HUES6 (cell line): ENCODE data around the gene TMCC1.
A peak's percentile ranks its signal among the peaks of the same experiment; 100 is the strongest.
"Not testable (repeated sequence)": the region's sequence is repeated elsewhere in the genome, so short reads cannot be mapped to it uniquely, and the experiment has no call there.

ENCODE experiments used
- H3K27ac ChIP-seq: 2 replicates; pipeline ENCODE4 v1.7.0; 2013; ENCODE audit warnings: low read depth, mild to moderate bottlenecking, low read length, inconsistent platforms
- H3K27me3 ChIP-seq: 2 replicates; pipeline ENCODE4 v1.6.1; 2013; ENCODE audit warnings: low read length; ENCODE audit not compliant: control insufficient read depth, insufficient read depth
- H3K36me3 ChIP-seq: 2 replicates; pipeline ENCODE4 v1.6.1; 2013; ENCODE audit warnings: low read length; ENCODE audit not compliant: control insufficient read depth, insufficient read depth
- H3K4me1 ChIP-seq: 2 replicates; pipeline ENCODE4 v1.6.1; 2013; ENCODE audit warnings: low read length; ENCODE audit not compliant: control insufficient read depth, insufficient read depth
- H3K4me3 ChIP-seq: 2 replicates; pipeline ENCODE4 v1.5.1; 2013; ENCODE audit warnings: low read depth, low read length
- H3K9ac ChIP-seq: one replicate; pipeline ENCODE4 v1.6.1; 2013; ENCODE audit warnings: mild to moderate bottlenecking, low read length
- H3K9me3 ChIP-seq: 2 replicates; pipeline ENCODE4 v1.6.1; 2013; ENCODE audit warnings: low read depth, low read length; ENCODE audit not compliant: control insufficient read depth, insufficient read depth

TMCC1 gene

DNA sequence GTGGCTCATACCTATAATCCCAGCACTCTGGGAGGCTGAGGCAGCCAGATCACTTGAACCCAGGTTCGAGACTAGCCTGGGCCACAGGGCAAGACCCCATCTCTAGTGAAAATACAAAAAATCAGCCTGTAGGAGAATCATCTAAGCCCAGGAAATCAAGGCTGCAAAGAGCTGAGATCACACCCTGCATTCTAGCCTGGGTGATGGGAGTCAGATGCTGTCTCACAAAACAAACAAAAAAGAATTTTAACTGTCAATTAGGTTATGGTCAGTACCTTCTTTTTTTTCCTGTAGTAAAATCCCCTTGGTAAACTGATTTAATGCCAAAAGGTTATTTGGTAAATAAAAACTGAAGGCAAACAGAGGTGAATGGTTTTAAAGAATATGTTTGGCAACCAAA is 29.0 kb downstream of the TMCC1 start:
- H3K9ac ChIP-seq, result no peak overlapping the region

DNA sequence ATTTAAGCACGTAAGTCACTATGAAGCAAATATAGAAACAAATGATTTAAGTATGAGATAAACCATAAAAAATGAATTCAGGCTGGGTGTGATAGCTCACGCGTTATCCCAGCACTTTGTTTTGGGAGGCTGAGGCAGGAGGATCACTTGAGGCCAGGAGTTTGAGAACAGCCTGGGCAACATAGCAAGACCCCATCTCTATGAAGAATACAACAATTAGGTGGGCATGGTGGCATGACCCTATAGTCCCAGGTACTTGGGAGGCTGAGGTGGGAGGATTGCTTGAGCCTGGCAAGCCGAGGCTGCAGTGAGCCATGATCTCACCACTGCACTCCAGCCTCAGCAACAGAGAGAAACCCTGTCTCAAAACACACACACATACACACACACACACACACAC is 34.2 kb downstream of the TMCC1 start:
- Histone ChIP-seq H3K27ac (no peak overlapping the region), H3K27me3 (no peaks in the 10 kb centered on the region), H3K9me3 (no peaks in the 10 kb centered on the region), H3K4me1 (no peaks in the 10 kb centered on the region), H3K9ac (no peak overlapping the region), H3K4me3 (no peak overlapping the region), H3K36me3 (peaks cover 8% of the 10 kb centered on the region)

More for the DNA sequence above, 29.0 kb downstream of the TMCC1 start:
- no peak overlapping the region for H3K27ac ChIP-seq
- H3K4me1 ChIP-seq, result peaks cover 10% of the 10 kb centered on the region; the same call in 1 of the 2 replicates
- no peaks in the 10 kb centered on the region for H3K27me3 ChIP-seq
- no peak overlapping the region for H3K4me3 ChIP-seq
- H3K36me3 ChIP-seq, result peaks cover 8% of the 10 kb centered on the region
- no peaks in the 10 kb centered on the region for H3K9me3 ChIP-seq

DNA sequence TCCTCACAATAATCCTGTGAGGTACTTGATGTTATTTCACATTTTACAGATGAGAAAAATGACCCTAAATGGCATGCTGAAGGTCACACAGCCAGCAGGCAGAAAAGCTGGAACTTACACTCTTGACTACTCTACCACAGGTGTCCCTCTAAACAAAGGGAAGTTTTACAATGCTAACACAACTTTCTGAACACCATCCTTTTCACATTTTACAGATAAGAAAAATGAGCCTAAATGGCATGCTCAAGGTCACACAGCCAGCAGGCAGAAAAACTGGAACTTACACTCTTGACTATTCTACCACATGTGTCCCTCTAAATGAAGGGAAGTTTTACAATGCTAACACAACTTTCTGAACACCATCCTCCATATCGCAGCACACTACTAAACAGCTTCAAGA is 35.6 kb downstream of the TMCC1 start:
- no peak overlapping the region for H3K9ac ChIP-seq
- H3K4me3 ChIP-seq, result no peak overlapping the region
- no peaks in the 10 kb centered on the region for H3K9me3 ChIP-seq
- H3K27me3 ChIP-seq, result no peaks in the 10 kb centered on the region
- no peaks in the 10 kb centered on the region for H3K4me1 ChIP-seq
- H3K27ac ChIP-seq, result no peak overlapping the region
- peaks cover 12% of the 10 kb centered on the region for H3K36me3 ChIP-seq

DNA sequence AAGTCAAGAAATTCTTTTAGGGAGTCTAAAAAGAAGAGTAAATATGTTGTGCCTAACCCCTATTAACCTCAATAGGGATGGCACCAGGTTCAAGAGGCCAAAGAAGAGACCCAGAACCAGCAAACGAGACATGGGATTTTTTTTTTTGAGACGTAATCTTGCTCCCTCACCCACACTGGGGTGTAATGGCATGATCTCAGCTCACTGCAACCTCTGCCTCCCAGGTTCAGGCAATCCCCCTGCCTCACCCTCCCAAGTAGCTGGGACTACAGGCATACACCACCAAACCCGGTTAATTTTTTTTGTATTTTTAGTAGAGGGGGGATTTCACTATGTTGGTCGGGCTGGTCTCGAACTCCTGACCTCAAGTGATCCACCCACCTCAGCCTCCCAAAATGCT is 36.7 kb downstream of the TMCC1 start:
- not testable (repeated sequence) for H3K27me3 ChIP-seq, H3K4me3 ChIP-seq, H3K27ac ChIP-seq, H3K4me1 ChIP-seq, H3K9me3 ChIP-seq, H3K9ac ChIP-seq
- H3K36me3 ChIP-seq, result peaks cover 17% of the 10 kb centered on the region

DNA sequence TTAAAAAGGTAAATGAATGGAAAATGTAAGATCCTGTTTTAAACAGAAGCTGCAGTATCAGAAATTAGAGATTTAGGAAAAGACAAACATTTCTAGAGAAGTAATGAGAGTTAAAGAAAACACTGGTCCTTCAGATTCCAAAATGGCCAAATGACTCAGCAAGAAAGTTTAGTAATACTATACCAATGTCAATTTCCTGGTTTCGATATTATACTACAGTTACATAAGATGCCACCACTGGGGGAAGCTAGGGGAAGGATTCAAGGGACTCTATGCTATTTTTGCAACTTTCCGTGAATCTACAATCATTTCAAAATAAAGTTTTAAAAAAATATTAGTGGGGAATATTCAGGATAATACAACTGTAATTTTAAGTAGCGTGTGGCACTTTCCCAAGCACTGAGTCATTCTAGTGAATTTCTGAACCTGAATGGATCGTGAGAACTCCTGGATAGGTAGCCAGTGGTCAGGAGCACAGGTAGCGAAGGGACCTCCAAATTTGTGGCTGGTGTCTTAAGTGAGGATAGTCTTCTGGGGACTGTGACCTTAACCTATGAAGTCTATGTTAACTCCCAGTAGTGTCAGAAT is 37.6 kb downstream of the TMCC1 start:
- Histone ChIP-seq H3K4me1 (no peaks in the 10 kb centered on the region), H3K4me3 (no peak overlapping the region), H3K9me3 (peaks cover 13% of the 10 kb centered on the region), H3K36me3 (peaks cover 21% of the 10 kb centered on the region), H3K27me3 (no peaks in the 10 kb centered on the region), H3K27ac (0 out of 2 replicates have a peak overlapping the region, but pooled peaks have one; percentile 26), H3K9ac (no peak overlapping the region)

DNA sequence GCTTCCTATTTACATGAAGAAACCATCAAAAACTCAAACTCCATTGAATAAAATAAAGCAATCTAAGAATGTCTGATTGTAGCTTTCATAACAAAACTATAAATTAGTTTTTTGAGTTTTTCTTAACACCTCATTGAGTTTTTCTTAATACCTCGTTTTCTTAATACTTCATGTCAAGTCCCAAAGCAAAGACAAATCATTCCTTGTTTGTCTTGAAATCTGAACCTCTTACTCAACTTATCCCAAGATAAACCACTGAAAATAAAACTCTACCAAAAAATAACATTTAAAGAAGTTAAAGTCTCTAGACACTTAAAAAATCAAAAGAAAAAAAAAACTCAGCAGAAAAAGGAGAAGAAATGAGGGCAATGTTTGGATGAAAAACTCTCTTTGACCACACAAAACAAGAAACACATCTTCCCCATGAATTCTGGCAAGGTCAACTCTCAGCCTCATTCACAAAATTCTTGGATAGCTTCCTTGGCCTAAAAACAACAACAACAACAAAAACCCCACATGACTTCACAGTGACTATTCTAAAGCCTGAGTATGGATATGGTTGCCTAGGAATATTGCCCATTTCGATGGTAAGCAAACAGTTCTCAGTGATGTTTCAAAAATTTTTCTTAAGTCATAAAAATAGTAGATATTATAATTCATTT is 38.2 kb downstream of the TMCC1 start:
- H3K36me3 ChIP-seq, result peaks cover 24% of the 10 kb centered on the region
- H3K4me1 ChIP-seq, result no peaks in the 10 kb centered on the region
- no peaks in the 10 kb centered on the region for H3K27me3 ChIP-seq
- H3K9ac ChIP-seq, result no peak overlapping the region
- H3K27ac ChIP-seq, result no peak overlapping the region
- peaks cover 18% of the 10 kb centered on the region for H3K9me3 ChIP-seq
- H3K4me3 ChIP-seq, result no peak overlapping the region

DNA sequence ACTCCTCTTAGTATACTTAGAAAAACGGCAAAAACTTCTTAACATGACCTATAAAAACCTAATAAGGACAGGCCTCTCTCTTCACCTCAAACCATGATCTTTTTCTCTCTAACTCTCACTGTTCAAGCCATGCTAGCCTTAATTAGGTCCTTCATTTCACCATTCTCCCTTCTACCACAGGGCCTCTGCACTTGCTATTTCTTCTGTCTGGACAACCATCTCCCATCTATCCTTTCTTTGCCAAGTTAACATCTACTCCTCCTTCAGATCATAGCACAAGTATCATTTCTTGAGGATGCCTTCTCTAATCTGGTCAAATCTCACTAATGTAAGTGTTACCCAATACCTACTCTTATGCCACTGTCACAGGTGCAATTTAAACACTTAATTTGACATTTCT is 39.1 kb downstream of the TMCC1 start:
- Histone ChIP-seq H3K27ac (no peak overlapping the region), H3K4me1 (no peaks in the 10 kb centered on the region), H3K27me3 (no peaks in the 10 kb centered on the region), H3K9me3 (peaks cover 22% of the 10 kb centered on the region), H3K4me3 (no peak overlapping the region), H3K9ac (no peak overlapping the region), H3K36me3 (peaks cover 26% of the 10 kb centered on the region)

DNA sequence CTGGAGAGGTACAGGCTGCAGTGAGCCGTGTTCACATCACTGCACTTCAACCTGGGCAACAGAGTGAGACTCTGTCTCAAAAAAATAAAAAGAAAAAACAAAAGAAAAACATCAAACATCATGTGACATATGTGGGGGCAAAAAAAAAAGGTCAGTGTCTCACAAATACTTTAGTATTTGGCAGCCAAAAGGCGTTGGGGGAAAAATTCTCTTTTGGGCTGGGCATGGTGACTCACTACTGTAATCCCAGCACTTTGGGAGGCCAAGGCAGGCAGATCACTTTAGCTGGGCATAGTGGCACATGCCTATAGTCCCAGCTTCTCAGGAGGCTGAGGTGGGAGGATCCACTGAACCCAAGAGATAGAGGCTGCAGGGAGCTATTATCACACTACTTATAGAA is 47.6 kb downstream of the TMCC1 start:
- Histone ChIP-seq H3K27ac (no peak overlapping the region), H3K9me3 (peaks cover 9% of the 10 kb centered on the region)

DNA sequence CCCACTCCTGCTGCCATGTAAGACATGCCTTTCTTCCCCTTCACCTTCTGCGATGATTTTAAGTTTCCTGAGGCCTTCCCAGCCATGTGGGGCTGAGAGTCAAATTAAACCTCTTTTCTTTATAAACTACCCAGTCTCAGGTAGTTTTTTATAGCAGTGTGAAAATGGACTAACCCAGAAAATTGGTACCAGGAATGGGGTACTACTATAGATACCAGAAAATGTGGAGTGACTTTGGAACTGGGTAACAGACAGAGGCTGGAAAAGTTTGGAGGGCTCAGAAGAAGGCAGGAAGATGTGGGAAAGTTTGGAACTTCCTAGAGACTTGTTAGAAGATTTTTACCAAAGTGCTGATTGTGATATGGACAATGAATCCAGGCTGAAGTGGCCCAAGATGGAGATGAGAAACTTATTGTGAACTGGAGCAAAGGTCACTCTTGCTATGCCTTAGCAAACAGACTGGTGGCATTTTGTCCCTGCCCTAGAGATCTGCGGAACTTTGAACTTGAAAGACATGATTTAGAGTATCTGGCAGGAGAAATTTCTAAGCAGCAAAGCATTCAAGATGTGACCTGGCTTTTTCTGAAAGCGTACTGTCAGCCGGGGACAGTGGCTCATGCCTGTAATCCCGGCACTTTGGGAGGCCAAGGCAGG is 52.7 kb downstream of the TMCC1 start:
- peaks cover 15% of the 10 kb centered on the region for H3K4me1 ChIP-seq
- H3K9ac ChIP-seq, result no peak overlapping the region
- H3K4me3 ChIP-seq, result no peak overlapping the region
- no peak overlapping the region for H3K27ac ChIP-seq
- no peaks in the 10 kb centered on the region for H3K27me3 ChIP-seq
- no peaks in the 10 kb centered on the region for H3K36me3 ChIP-seq
- H3K9me3 ChIP-seq, result no peaks in the 10 kb centered on the region; the same call in 1 of the 2 replicates

More for the DNA sequence above, 47.6 kb downstream of the TMCC1 start:
- H3K36me3 ChIP-seq, result peaks cover 16% of the 10 kb centered on the region
- H3K4me1 ChIP-seq, result no peaks in the 10 kb centered on the region
- no peaks in the 10 kb centered on the region for H3K27me3 ChIP-seq
- no peak overlapping the region for H3K4me3 ChIP-seq
- no peak overlapping the region for H3K9ac ChIP-seq

DNA sequence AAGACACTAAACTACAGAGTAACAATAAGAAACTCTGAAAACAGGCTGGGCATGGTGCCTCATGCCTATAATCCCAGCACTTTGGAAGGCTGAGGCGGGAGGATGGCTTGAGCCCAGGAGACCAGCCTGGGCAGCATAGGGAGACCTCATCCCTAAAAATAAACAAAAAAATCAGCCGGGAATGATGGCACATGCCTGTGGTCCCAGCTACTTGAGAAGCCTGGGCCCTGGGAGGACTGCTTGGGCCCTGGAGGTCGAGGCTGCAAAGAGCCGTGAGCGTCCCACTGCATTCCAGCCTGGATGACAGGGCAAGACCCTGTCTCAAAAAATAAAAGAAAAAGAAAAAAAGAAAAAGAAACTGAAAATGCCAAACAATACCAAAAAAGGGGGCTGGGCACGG is 55.4 kb downstream of the TMCC1 start:
- Histone ChIP-seq H3K36me3 (no peaks in the 10 kb centered on the region), H3K4me1 (peaks cover 15% of the 10 kb centered on the region), H3K4me3 (no peak overlapping the region), H3K27me3 (no peaks in the 10 kb centered on the region), H3K27ac (peak overlapping the region; percentile 9; the same call in 1 of the 2 replicates), H3K9ac (no peak overlapping the region), H3K9me3 (no peaks in the 10 kb centered on the region; the same call in 1 of the 2 replicates)

DNA sequence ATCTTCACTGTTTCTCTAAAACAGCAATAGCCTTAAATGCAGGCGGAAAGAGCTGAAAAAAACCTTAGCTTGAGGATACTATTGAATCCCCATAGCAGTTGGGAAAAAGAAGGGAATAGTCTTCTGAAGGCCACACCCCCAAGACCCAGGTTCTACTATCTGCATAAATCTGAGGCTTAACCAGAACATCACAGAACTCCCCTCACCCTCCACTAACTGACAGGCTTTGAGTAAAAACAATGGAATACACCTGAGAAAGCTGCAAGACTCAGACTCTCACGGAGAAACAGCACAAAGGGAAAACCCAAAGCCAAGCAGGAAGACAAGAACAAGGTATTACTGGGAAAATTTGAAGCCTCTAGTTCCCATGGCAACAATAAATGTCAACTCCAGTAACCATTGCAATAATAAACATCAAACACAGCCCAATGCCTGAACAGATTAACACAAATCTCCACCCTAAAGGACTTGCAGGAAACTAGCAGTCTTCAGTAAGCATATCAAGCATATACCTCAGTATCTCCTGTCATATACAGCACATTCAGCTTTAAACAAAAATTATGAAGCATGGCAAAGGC is 56.4 kb downstream of the TMCC1 start:
- Histone ChIP-seq H3K9ac (no peak overlapping the region), H3K9me3 (no peaks in the 10 kb centered on the region; the same call in 1 of the 2 replicates), H3K27me3 (no peaks in the 10 kb centered on the region), H3K4me3 (peak overlapping the region; percentile 12; the same call in 1 of the 2 replicates), H3K4me1 (peaks cover 15% of the 10 kb centered on the region), H3K27ac (peak overlapping the region; percentile 9; the same call in 1 of the 2 replicates), H3K36me3 (no peaks in the 10 kb centered on the region)
